Endothelial cell of umbilical vein (primary cell): Measurements from ENCODE around the gene MAP3K21. TPM values are rescaled to one million over a fixed set of nuclear protein-coding genes. Genes with fewer than 3 reads are reported as not detected.

ENCODE experiments used
- BruUV-seq: library from RNA; stranded (reverse); fragments of 400-500 nt; replicated peaks from 2 replicates; lab custom pipeline; 2021; lab: Mats Ljungman, UMichigan
- CTCF ChIA-PET: fragments of 300-600, 350-600 bp; sonication (Branson Sonifier 250); formaldehyde crosslinking; loops from one replicate; lab custom pipeline; 2021; ENCODE audit warnings: antibody characterized with exemption, inconsistent platforms; lab: Charles Lee
- POLR2A ChIA-PET: fragments of 300-600, 350-600 bp; sonication (Branson Sonifier 250); formaldehyde crosslinking; loops from one replicate; lab custom pipeline; 2021; ENCODE audit warnings: antibody characterized with exemption, inconsistent platforms; lab: Charles Lee
- DNase-seq: peaks from one replicate; pipeline ENCODE4 v3.0.0-alpha.2; 2011; ENCODE audit warnings: low read depth, low spot score
- FAIRE-seq: peaks from 2 replicates; lab custom pipeline; 2011; peaks lifted over from hg19 to GRCh38; lab: Jason Lieb, UNC
- H2AFZ ChIP-seq: 2 replicates; pipeline ENCODE4 v1.6.0; 2012; ENCODE audit warnings: low read depth, low read length, control low read depth, inconsistent platforms
- H3K27ac ChIP-seq: 2 replicates; pipeline ENCODE4 v1.5.1; 2011; ENCODE audit warnings: low read depth, mild to moderate bottlenecking, control low read depth, low read length, moderate library complexity; ENCODE audit not compliant: insufficient read depth
- H3K27me3 ChIP-seq, 2 experiments: 2 replicates each; pipeline versions ENCODE4 v1.6.0 to v1.6.1; 2011; ENCODE audit warnings: low read length in 2 of 2, mixed read lengths in 1 of 2; ENCODE audit not compliant: control insufficient read depth in 2 of 2, insufficient read depth in 2 of 2
- H3K36me3 ChIP-seq, 2 experiments: 2 replicates in 1 of 2; 3 replicates in 1 of 2; pipeline ENCODE4 v1.5.1; 2011; ENCODE audit warnings: low read length in 2 of 2, mild to moderate bottlenecking in 1 of 2, moderate library complexity in 1 of 2; ENCODE audit not compliant: control insufficient read depth in 2 of 2, insufficient read depth in 2 of 2; ENCODE audit errors: extremely low read depth in 1 of 2
- H3K4me1 ChIP-seq: 3 replicates; pipeline ENCODE4 v1.5.1; 2011; ENCODE audit warnings: mild to moderate bottlenecking, low read length; ENCODE audit not compliant: control insufficient read depth, insufficient read depth; ENCODE audit errors: extremely low read depth
- H3K4me2 ChIP-seq: 2 replicates; pipeline ENCODE4 v1.6.1; 2011; ENCODE audit warnings: low read length, control low read depth, mixed read lengths; ENCODE audit not compliant: insufficient read depth
- H3K4me3 ChIP-seq, 3 experiments: fragments of 200-600 bp in 1 of 3; sonication (generic), shearing (Covaris generic) in 1 of 3; replicated peaks in 1 of 3; 2 replicates each; pipeline ENCODE4 v1.5.1; 2011 to 2016; ENCODE audit warnings: control low read depth in 3 of 3, low read length in 3 of 3, mild to moderate bottlenecking in 2 of 3, inconsistent platforms in 1 of 3, low read depth in 1 of 3, moderate library complexity in 1 of 3; ENCODE audit not compliant: insufficient read depth in 1 of 3
- H3K79me2 ChIP-seq: 2 replicates; pipeline ENCODE4 v1.6.0; 2012; ENCODE audit warnings: low read length, inconsistent platforms; ENCODE audit not compliant: control insufficient read depth, insufficient read depth
- H3K9ac ChIP-seq: replicated peaks from 2 replicates; pipeline ENCODE3; 2011; ENCODE audit warnings: low read length, control low read depth; ENCODE audit not compliant: insufficient read depth; ENCODE audit errors: extremely low read depth
- H3K9me1 ChIP-seq: replicated peaks from 3 replicates; pipeline ENCODE4 v1.6.0; 2011; ENCODE audit warnings: mild to moderate bottlenecking, low read length; ENCODE audit not compliant: control insufficient read depth, insufficient read depth; ENCODE audit errors: extremely low read depth
- H3K9me3 ChIP-seq: replicated peaks from 2 replicates; pipeline ENCODE4 v1.5.1; 2012; ENCODE audit warnings: low read length, inconsistent platforms; ENCODE audit not compliant: control insufficient read depth, insufficient read depth
- H4K20me1 ChIP-seq: replicated peaks from 2 replicates; pipeline ENCODE3; 2011; ENCODE audit warnings: mild to moderate bottlenecking, low read length; ENCODE audit not compliant: control insufficient read depth, insufficient read depth; ENCODE audit errors: extremely low read depth
- CTCF ChIP-seq, 2 donors: IDR thresholded peaks; 1 replicate in 1 of 2; 2 replicates in 1 of 2; pipeline ENCODE4 v1.5.1; 2011; ENCODE audit warnings: low read length in 2 of 2, mild to moderate bottlenecking in 2 of 2, moderate library complexity in 2 of 2, control low read depth in 1 of 2, inconsistent platforms in 1 of 2, low read depth in 1 of 2; ENCODE audit not compliant: insufficient read depth in 1 of 2; ENCODE audit errors: extremely low read depth in 1 of 2
- EZH2 ChIP-seq: IDR thresholded peaks from 2 replicates; pipeline ENCODE4 v1.6.1; 2012; ENCODE audit warnings: borderline replicate concordance, low read depth, mild to moderate bottlenecking, moderate library complexity, low read length, inconsistent platforms; ENCODE audit not compliant: severe bottlenecking
- FOS ChIP-seq: IDR thresholded peaks from 2 replicates; pipeline ENCODE4 v1.6.1; 2011; ENCODE audit warnings: mild to moderate bottlenecking, low read length, moderate library complexity, borderline replicate concordance; ENCODE audit not compliant: insufficient read depth
- GATA2 ChIP-seq: IDR thresholded peaks from 2 replicates; pipeline ENCODE4 v1.7.0; 2011; ENCODE audit warnings: low read depth, mild to moderate bottlenecking, moderate library complexity, mixed read lengths, low read length; ENCODE audit not compliant: insufficient read length, insufficient read depth
- JUN ChIP-seq: IDR thresholded peaks from 2 replicates; pipeline ENCODE4 v1.6.1; 2011; ENCODE audit warnings: borderline replicate concordance, low read depth; ENCODE audit not compliant: insufficient read length, insufficient read depth
- MAX ChIP-seq: IDR thresholded peaks from 2 replicates; pipeline ENCODE4 v1.6.1; 2011; ENCODE audit not compliant: insufficient read depth, insufficient read length
- MYC ChIP-seq: IDR thresholded peaks from one replicate; pipeline ENCODE4 v1.6.1; 2011; ENCODE audit warnings: mild to moderate bottlenecking, low read depth, low read length
- POLR2A ChIP-seq: IDR thresholded peaks from 2 replicates; pipeline ENCODE4 v1.6.1; 2012; ENCODE audit warnings: low read depth, mild to moderate bottlenecking, control low read depth, low read length
- POLR2AphosphoS5 ChIP-seq: IDR thresholded peaks from 2 replicates; pipeline ENCODE4 v1.6.1; 2012; ENCODE audit warnings: low read depth, mild to moderate bottlenecking, control low read depth, low read length, moderate library complexity; ENCODE audit not compliant: insufficient read depth
- dilution Hi-C: fragments of 300-500 bp; cut with MboI; formaldehyde crosslinking; loops from one replicate; pipeline ENCODE4 v1.15.0; 2019; ENCODE audit warnings: low sequenced_read_pairs; ENCODE audit not compliant: extremely low pct_ligation_motif_present
- intact Hi-C: fragments of 100-400 bp; cut with micrococcal nuclease; formaldehyde crosslinking; loops from one replicate; pipeline ENCODE4 v1.10.0; 2022
- polyA plus RNA-seq, 4 experiments: library from polyadenylated mRNA; depleted of rRNA in 3 of 4; stranded (reverse) in 3 of 4; unstranded in 1 of 4; fragments of >200 nt; gene quantifications; 2 replicates each; pipeline versions ENCODE4 v1.2.1 to v1.2.3, GENCODE V29; 2011 to 2012; ENCODE audit warnings: missing spikeins in 1 of 4
- total RNA-seq: library from RNA; stranded (reverse); gene quantifications from 2 replicates; pipeline ENCODE4 v1.2.3, GENCODE V29; 2021

Gene MAP3K21
- total and polyA plus RNA-seq, 2 donors (not counting 3 experiments of a cell fraction or from before 2014, with no cell fraction given), result 0.65 to 0.95 TPM

GRCh38 chr1:233387585-233387984 lies 60.1 kb downstream of the MAP3K21 start:
- Histone ChIP-seq H2AFZ (no peak overlapping the region), H3K79me2 (no peaks in the 10 kb centered on the region), H3K36me3 (no peaks in the 10 kb centered on the region), H3K27me3 (peaks cover 0 to 1% of the 10 kb centered on the region in 2 experiments), H3K27ac (no peak overlapping the region), H3K4me3 (no peak overlapping the region), H3K9me3 (no peaks in the 10 kb centered on the region), H3K9ac (no peak overlapping the region), H4K20me1 (no peaks in the 10 kb centered on the region), H3K4me2 (no peak overlapping the region), H3K9me1 (no peaks in the 10 kb centered on the region), H3K4me1 (no peaks in the 10 kb centered on the region)
- intact Hi-C loops, result no loop called here
- DNase-seq, result no peak
- CTCF ChIA-PET, result interaction anchor here (0.9 to 1.6 kb wide), 4 partner anchors 9 to 678 kb away, joined by 3 to 5 read pairs (median 4); no protein-coding TSS in a partner anchor
- POLR2A ChIA-PET, result no interaction called here
- dilution Hi-C loops, result no loop called here
- TF ChIP-seq MYC (no peak), EZH2 (no peak), FOS (no peak), POLR2AphosphoS5 (no peak), POLR2A (no peak), GATA2 (no peak), JUN (no peak), MAX (no peak), CTCF (IDR thresholded peaks at IDR 0.05; ENCODE audit: extremely low read depth in 1 of 2, insufficient read depth in 1 of 2, low read depth in 1 of 2, low read length in 2 of 2) (no peak)
- BruUV-seq, result no TSS peak
- FAIRE-seq, result no peak
